Activated CD8-positive, alpha-beta memory T cell treated with anti-CD3 and anti-CD28 coated beads, Interleukin-2, amount 50 U/mL, for 1 hour (primary cell): ENCODE data around the gene PALS2.

Source experiments
- DNase-seq: peaks from one replicate; pipeline ENCODE4 v3.0.0-alpha.2; 2020; ENCODE audit errors: extremely low read depth

PALS2 gene

GRCh38 chr7:24587853-24588252 lies 14.6 kb downstream of the PALS2 start:
- DNase-seq, result no peak

DNA sequence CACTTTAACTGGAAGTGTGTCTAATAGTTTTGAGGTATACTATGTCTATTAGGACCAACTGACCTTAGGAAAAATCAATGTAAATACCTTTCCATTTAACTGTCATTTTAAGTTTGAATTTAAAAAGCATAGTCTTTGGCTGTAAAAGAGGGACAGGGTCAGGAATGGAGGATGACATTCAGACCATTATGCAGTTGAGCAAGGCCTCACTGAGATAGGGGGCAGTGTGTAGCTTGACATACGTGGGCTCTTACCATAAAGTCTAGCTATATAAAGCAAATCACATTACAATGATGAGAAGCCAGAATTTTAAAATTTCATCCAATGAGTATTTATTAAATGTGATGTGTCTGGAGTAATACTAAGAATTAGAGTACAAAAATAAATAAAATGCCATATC lies 17.9 kb downstream of the PALS2 start:
- DNase-seq, result no peak

DNA sequence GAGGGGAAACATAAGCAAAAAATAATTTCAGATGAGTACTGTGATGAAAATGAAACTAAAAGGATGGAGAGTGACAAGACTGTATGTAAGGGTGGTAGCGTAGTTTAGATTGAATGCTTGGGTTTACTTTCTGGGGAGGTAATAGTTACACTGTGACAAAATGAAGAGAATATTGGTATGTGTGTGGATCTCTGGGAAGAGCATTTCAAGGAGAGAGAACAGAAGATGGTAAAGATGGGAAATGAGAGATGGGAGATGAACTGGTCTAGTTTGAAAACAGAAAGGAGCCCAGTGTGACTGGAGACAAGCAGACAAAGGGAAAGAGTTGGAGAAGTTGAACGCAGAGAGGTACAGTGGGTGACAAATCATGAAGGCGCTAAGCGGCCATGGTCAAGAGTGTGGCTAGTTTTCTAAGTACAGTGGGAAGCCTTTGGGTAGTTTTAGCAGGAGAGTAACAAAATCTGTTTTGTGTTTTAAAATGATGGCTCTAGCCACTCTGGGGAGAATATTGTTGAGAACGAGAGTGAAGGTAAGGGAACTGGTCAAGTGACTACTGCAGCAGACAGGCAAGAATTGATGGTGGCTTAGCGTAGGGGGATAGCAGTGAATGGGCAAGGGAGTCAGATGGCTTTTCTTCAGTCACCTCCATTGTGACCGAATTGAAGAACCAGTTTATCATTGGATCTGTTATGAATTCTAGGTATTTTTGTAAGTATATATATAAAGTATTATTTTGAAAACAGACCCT lies 22.6 kb downstream of the PALS2 start:
- no peak for DNase-seq

DNA sequence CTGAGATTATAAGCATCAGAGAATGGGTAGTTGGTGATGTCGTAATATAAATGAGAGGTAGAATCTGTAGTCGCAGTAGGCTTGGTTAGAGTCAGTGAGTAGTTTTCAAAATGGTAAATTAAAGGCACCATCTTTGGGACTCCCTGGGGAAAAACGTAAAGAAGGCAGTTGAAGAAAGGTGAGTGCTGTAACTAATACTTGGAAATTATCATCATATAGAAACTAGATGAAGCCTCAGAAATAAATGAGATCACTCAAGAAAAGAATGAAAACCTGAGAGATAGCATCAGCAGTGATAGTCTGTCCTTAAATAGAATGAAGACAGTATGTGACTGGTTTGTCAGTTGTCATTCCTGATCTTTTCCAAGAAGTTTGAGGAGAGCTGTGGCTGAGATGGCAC lies 23.8 kb downstream of the PALS2 start:
- DNase-seq, result no peak

DNA sequence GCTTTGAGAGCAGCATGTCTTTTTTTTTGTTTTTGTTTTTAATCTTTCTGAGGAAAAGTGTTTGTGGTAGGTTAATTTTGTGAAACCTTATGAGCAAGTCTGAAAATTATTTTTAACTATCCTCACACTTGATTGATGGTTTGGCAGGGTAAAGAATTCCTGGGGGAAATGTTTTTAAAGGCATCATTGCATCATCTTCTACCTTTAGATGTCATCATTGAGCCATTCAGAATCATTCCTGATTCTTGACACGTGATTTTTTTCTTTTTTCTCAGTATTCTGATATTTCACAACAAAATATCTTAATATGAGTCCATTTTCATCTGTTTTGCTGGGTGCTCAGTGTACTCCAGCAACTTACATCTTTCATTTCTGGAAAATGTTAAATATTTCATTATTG lies 28.3 kb downstream of the PALS2 start:
- no peak for DNase-seq

- no peak for DNase-seq
These were observed 29.7 kb downstream of the PALS2 start for GRCh38 chr7:24602860-24603456.

GRCh38 chr7:24604630-24605029 lies 31.4 kb downstream of the PALS2 start:
- no peak for DNase-seq

- no peak for DNase-seq
These were observed 35.3 kb downstream of the PALS2 start for GRCh38 chr7:24608504-24608903.

DNA sequence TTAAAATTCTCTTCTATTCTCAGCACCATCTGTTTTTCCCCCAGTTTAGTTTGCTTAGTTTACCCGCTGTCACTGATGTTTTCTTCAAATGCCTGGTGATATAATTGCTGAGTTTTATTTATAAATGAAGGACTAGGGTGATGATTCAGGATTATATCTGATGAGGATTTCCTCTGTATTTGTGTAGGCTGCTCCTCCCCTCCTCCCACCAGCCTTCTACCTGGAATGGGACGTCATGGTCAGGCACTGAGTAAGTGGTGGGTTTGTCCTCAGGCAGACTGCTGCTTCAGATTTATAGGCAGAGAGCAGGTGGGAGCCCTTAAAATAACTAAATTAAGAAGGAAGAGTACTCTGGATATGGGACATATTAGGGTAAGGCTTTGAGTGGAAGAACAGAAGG lies 35.8 kb downstream of the PALS2 start:
- DNase-seq, result no peak

DNA sequence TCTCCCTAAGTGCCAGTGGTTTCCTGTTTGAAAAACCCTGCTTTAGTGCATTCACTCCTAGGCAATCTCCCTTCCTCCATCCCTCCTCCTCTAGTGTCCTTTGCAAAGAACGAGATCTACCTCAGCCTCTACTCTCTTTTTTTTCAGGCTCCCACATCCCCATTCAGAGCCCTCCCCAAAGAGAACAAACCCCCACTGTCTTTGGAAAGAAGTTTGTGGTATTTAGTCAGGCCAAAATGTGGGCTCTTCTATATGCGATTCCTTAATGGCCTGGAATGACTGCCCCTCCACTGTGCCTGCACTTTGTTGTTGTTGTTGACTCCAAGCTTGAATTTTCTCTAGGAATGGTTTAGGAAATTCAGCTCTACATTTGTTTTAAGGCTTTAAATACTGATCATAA lies 36.3 kb downstream of the PALS2 start:
- no peak for DNase-seq

DNA sequence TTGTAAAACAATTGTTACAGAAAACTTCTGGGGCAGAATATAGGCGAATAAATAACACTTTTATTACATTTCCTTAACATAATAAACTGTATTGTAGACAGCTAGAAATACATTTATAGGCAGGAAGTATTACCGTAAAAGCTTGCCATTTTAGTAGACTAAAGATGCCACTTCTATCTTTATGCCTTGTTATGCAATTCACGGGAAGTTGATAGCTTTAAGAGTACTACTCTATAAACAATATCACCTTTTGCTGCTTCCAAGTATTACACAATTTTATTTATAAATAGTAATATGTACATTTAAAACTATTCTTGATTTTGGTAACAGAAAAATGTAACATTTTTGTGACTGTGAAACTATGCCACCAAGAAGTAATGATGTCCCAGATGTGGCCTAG lies 37.9 kb downstream of the PALS2 start:
- no peak for DNase-seq

GRCh38 chr7:24617957-24618616 lies 44.8 kb downstream of the PALS2 start:
- DNase-seq, result no peak

DNA sequence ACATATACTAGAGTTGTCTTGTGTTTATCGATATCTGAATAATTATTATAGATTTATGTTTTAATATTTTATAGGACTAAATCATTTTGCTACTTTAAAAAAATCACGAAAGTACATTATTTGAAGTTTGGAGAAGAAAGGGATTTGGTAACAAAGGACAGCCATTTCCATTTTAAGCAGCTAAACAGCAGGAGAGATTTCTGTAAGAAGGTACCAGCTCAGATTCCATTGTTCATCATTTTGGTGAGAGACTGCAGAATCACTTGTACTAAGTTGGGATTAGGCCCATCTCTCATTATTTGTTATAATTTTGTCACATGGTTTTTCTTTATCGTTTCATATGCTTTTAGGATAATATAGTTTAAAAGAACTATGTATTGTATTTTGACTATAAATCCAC lies 46.7 kb downstream of the PALS2 start:
- no peak for DNase-seq

DNA sequence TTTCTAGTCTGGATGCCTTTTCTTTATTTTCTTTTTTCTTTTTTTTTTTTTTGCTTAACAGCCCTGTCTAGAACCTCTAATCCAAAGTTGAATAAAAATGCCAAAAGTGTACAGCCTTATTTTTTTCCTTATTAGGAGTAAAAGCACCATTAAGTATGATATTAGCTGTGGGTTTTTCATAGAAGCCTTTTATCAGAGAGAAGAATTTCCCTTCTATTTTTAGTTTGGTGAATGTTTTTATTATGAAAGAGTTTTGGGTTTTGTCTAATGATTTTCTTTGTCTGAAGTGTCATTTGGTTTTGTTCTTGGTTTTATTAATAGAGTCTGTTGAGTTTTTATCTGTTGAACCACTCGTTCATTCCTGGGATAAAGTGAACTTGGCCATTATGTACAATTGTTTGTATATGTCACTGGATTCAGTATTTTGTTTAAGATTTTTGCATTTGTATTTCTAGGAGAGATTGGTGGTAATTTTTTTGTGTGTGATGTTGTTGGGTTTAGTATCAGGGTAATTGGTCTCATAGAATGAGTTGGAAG lies 49.5 kb downstream of the PALS2 start:
- no peak for DNase-seq
